Fibroblast of the aortic adventitia (primary cell): ENCODE data around the gene HCN1. TPM values are rescaled to one million over a fixed set of nuclear protein-coding genes. Genes with fewer than 3 reads are reported as not detected.

Experiments used
- DNase-seq: peaks from one replicate; pipeline ENCODE4 v3.0.0-alpha.2; 2010; ENCODE audit warnings: low read depth
- H3K4me3 ChIP-seq: 2 replicates; pipeline ENCODE4 v1.5.1; 2011; ENCODE audit warnings: low read depth, mild to moderate bottlenecking, control low read depth, low read length, moderate library complexity
- total RNA-seq: library from RNA; depleted of rRNA; stranded (reverse); fragments of >200 nt; gene quantifications from 2 replicates; pipeline ENCODE4 v1.2.3, GENCODE V29; 2012; ENCODE audit warnings: low replicate concordance
- TF ChIP-seq, protein P1 (sequence below): IDR thresholded peaks from 2 replicates; pipeline ENCODE4 v1.5.1; 2011; ENCODE audit warnings: mild to moderate bottlenecking, low read length, control low read depth, inconsistent platforms; ENCODE audit not compliant: insufficient read depth

HCN1 gene
- total RNA-seq, 1 donor, result not detected

DNA sequence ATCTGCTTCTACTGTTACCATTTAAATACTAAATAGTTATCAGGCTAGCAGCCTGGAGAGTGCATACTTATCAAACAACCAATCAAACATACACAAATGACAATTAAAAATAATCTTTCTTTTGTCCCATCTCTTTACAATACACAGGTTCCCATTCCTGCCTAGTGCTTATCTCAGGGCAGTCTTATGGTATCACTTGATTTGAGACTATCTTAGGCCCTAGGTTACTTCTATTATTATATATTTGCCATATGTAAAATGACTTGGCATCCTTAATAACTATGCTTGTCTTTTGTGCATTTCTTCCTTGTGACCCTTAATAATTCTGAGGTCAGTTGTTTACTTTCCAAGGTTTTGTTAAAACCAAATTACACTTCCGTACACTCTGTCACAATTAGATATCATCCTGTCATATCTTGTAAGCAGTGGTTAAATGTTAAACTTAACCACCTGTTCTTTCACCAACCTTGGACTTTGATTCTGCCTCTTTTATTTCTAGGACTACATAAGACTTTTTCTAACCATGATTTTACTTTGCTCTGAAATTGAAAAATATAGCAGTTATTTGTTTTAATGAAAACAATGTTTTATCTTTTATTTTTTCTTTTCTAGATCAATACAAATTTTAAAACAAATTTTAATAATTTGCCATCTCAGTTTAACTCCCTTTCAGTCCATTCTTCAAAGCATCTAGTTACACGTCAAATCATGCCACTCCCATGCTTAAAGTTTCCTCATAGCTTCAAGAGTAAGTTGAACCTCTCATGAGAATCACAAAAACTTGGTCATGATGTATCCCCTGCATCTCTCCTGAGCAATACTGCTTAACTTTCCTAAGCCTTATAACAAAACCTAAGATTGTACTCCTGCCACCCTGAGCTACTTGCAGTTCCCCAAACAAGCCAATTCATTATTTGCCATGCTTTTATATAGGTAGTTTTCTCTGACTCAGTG, 281.3 kb downstream of the HCN1 start:
- no peak for DNase-seq
- TF ChIP-seq, protein P1, sequence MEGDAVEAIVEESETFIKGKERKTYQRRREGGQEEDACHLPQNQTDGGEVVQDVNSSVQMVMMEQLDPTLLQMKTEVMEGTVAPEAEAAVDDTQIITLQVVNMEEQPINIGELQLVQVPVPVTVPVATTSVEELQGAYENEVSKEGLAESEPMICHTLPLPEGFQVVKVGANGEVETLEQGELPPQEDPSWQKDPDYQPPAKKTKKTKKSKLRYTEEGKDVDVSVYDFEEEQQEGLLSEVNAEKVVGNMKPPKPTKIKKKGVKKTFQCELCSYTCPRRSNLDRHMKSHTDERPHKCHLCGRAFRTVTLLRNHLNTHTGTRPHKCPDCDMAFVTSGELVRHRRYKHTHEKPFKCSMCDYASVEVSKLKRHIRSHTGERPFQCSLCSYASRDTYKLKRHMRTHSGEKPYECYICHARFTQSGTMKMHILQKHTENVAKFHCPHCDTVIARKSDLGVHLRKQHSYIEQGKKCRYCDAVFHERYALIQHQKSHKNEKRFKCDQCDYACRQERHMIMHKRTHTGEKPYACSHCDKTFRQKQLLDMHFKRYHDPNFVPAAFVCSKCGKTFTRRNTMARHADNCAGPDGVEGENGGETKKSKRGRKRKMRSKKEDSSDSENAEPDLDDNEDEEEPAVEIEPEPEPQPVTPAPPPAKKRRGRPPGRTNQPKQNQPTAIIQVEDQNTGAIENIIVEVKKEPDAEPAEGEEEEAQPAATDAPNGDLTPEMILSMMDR, result no peak
- no peak overlapping the region for H3K4me3 ChIP-seq

- no peak overlapping the region for H3K4me3 ChIP-seq
- TF ChIP-seq, protein P1, result no peak
- DNase-seq, result no peak
These were observed 284.1 kb downstream of the HCN1 start for GRCh38 chr5:45411971-45412612.

DNA sequence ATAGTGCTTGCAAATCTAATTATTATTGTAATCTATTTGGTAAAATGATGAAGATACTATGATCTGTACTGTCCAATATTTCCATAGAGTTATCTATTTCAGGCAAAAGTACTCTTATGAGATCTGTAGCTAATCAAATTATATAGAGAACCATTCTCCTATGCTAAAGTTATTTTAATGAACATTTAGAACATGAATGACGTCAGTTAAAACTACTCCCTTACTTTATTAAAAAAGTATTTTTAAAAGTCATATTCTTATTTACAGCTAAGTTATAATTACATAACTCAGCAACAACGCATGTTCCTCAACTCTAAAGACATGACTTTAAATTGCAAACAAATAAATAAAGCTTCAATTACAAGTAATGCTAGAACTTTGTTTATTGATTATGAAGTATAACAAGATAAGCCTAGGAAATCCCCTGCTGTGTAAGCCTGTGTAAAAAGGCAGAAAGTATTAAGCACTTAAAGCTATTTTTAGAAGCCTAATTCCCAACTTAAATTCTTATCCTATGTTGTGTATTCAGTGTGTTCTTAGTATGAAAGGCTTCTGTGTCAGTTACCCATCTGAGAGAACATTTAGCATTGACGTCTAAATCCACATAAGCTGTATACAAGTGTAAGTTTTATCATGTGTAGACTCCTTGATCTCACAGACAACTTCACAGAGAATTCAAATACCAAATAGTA, 285.7 kb downstream of the HCN1 start:
- DNase-seq, result no peak
- TF ChIP-seq, protein P1, result no peak

DNA sequence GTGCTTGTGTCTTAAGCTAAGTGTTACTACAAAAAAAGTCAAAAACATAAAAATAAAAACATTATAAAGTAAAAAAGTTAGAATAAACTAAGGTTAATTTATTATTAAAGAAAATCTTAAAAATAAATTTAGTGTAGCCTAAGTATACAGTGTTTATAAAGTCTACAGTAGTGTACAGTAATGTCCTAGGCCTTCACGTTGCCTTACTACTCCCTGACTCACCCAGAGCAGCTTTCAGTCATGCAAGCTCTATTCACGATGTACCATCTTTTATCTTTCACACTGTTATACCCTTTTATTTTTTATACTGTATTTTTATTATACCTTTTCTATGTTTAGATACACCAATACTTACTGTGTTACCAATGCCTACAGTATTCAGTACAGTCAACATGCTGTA, 288.1 kb downstream of the HCN1 start:
- TF ChIP-seq, protein P1, result no peak
- DNase-seq, result no peak
- H3K4me3 ChIP-seq, result no peak overlapping the region

More for the DNA sequence above, 285.7 kb downstream of the HCN1 start:
- no peak overlapping the region for H3K4me3 ChIP-seq

GRCh38 chr5:45402804-45403455, 293.2 kb downstream of the HCN1 start:
- no peak overlapping the region for H3K4me3 ChIP-seq
- DNase-seq, result no peak
- TF ChIP-seq, protein P1, result no peak

GRCh38 chr5:45399041-45399440, 297.1 kb downstream of the HCN1 start:
- no peak for DNase-seq
- TF ChIP-seq, protein P1, result no peak
- H3K4me3 ChIP-seq, result no peak overlapping the region
